Measurements from ENCODE around the gene THBS2. TPM values are rescaled to one million over a fixed set of nuclear protein-coding genes. Genes with fewer than 3 reads are reported as not detected.
A peak's percentile ranks its signal among the peaks of the same experiment; 100 is the strongest.

Gene THBS2
- total RNA-seq, 1 donor, result 519 TPM

GRCh38 chr6:169293196-169293595, 39.5 kb upstream of the THBS2 start:
- no peak for TF ChIP-seq CTCF (IDR thresholded peaks at IDR 0.05; ENCODE audit: insufficient read depth, low read length)
- peak; percentile 36 for DNase-seq (ENCODE audit: low read depth)
- no peak overlapping the region for H3K4me3 ChIP-seq (ENCODE audit: low read depth, low read length)

GRCh38 chr6:169292338-169293124, 38.9 kb upstream of the THBS2 start:
- no peak for TF ChIP-seq CTCF (IDR thresholded peaks at IDR 0.05; ENCODE audit: insufficient read depth, low read length)
- DNase-seq (ENCODE audit: low read depth), result peak; percentile 90
- H3K4me3 ChIP-seq (ENCODE audit: low read depth, low read length), result no peak overlapping the region

GRCh38 chr6:169291646-169292337, 38.1 kb upstream of the THBS2 start:
- no peak for TF ChIP-seq CTCF (IDR thresholded peaks at IDR 0.05; ENCODE audit: insufficient read depth, low read length)
- DNase-seq (ENCODE audit: low read depth), result no peak
- H3K4me3 ChIP-seq (ENCODE audit: low read depth, low read length), result no peak overlapping the region

GRCh38 chr6:169291148-169291547, 37.5 kb upstream of the THBS2 start:
- no peak for TF ChIP-seq CTCF (IDR thresholded peaks at IDR 0.05; ENCODE audit: insufficient read depth, low read length)
- DNase-seq (ENCODE audit: low read depth), result no peak
- no peak overlapping the region for H3K4me3 ChIP-seq (ENCODE audit: low read depth, low read length)

- peak; percentile 97 for DNase-seq (ENCODE audit: low read depth)
- TF ChIP-seq CTCF (IDR thresholded peaks at IDR 0.05; ENCODE audit: insufficient read depth, low read length), result no peak
- no peak overlapping the region for H3K4me3 ChIP-seq (ENCODE audit: low read depth, low read length)
Measured at GRCh38 chr6:169289619-169290339, 36.1 kb upstream of the THBS2 start.

- no peak overlapping the region for H3K4me3 ChIP-seq (ENCODE audit: low read depth, low read length)
- no peak for TF ChIP-seq CTCF (IDR thresholded peaks at IDR 0.05; ENCODE audit: insufficient read depth, low read length)
- no peak for DNase-seq (ENCODE audit: low read depth)
Measured at GRCh38 chr6:169289257-169289618, 35.6 kb upstream of the THBS2 start.
